ENCODE measurements around the gene ZFHX2.
A peak's percentile ranks its signal among the peaks of the same experiment; 100 is the strongest.
"Not testable (repeated sequence)": the region's sequence is repeated elsewhere in the genome, so short reads cannot be mapped to it uniquely, and the experiment has no call there.

The ZFHX2 gene

GRCh38 chr14:23546450-23547035, 5.0 kb downstream of the ZFHX2 start:
- DNase-seq (ENCODE audit: insufficient read length, low spot score) (no peak), FAIRE-seq (no peak)
- no peak for TF ChIP-seq POLR2A (IDR thresholded peaks at IDR 0.05; ENCODE audit: low read depth, low read length)

DNA sequence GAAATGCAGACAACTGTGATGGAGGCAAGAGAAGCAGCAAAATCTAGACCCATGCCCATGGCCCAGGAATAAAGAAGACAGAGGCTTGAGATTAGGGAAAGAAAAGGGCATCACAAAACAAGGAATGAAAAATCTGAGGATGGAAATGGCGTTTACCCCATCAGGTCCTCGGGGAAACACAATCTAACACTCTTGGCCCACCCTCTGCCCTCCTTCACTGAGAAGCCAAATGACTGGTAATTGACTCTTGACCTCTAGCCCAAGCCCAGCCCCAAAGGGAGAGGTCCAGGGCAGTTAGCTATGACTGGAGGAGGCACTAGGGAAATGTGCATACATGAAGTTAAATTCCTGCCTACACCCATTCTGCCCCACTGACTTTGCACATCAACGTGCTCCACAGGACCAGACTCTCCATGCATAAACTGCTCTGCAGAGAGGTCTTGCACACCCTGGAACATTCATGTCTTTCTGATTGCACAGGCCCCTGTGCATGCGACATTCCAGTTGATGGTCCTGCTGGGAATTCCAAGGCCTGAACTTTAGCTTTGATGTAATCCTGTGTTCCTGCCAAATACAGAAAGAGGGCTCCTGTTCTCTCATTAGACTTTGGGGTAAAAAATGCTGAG, 5.7 kb downstream of the ZFHX2 start:
- DNase-seq (ENCODE audit: insufficient read length, low spot score) (no peak), FAIRE-seq (no peak)
- no peak for TF ChIP-seq POLR2A (IDR thresholded peaks at IDR 0.05; ENCODE audit: low read depth, low read length)

DNA sequence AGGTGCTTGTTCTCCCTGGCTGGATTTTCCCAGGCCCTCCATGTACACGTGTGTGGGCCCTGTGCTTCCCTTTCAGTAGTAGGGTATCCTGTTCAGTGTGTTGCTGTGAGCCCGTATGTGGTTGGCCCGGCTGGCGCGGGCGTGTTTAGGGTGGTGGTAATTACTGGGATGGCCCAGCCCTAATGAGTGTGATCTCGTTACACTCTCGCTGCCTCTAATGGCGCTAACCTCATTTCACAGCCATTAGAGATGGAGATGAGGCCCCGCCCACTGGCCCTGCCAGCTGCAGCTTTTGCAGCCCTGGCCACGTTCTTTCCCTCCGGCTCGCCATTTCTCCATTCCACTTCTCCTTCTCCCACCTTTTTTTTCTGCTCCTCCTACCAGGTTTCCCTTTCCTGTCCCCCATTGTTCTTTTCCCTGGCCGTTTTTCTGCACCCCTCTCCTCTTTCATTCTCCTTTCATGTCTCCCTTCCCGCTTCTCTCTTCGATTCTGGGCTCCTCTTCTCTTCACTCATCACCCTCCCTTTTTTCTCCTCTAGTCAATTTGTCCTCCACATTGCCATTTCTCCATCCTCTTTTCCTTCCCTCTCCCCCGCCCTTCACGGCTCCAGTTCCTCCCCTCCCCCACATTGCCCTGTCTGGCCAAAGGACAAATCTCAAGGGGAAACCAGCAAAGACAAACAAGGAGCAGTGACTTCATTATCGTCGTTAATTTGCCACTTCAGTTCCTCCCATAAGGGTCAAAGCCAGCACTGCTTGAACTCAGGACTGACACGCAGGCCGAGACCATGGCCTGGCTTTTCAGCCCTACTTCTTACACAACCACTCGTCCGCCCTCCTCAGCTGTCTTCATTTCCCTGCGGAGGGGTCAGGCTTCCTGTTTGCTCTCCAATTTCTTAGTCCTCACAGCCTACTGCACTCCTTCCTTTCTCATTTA, 6.8 kb downstream of the ZFHX2 start:
- no peak for DNase-seq (ENCODE audit: insufficient read length, low spot score)
- FAIRE-seq = no peak
- no peak for TF ChIP-seq POLR2A (IDR thresholded peaks at IDR 0.05; ENCODE audit: low read depth, low read length)

DNA sequence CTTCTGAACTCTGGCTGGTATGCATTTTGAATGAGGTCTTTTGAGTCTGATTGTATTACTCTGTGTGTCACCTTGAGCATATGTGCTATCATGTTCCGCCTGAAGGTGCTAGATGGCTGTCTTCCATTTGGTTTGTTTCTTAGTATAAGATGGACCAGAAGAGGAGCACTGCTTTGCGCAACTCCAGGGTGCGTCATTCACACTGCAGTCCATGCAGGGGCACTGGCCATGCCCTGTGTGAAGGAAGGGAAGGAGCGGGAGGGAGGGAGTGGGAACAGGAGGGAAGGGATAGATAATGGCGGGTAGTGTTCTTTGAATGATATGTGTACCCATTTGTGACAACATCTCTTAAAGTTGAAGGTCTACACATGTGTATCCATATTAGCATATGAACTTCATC, 8.2 kb downstream of the ZFHX2 start:
- FAIRE-seq (no peak), DNase-seq (ENCODE audit: insufficient read length, low spot score) (no peak)
- no peak for TF ChIP-seq POLR2A (IDR thresholded peaks at IDR 0.05; ENCODE audit: low read depth, low read length)

- FAIRE-seq = no peak
- DNase-seq (ENCODE audit: insufficient read length, low spot score) = no peak
- TF ChIP-seq POLR2A (IDR thresholded peaks at IDR 0.05; ENCODE audit: low read depth, low read length) = no peak
Measured at GRCh38 chr14:23542261-23542660, 9.3 kb downstream of the ZFHX2 start.

DNA sequence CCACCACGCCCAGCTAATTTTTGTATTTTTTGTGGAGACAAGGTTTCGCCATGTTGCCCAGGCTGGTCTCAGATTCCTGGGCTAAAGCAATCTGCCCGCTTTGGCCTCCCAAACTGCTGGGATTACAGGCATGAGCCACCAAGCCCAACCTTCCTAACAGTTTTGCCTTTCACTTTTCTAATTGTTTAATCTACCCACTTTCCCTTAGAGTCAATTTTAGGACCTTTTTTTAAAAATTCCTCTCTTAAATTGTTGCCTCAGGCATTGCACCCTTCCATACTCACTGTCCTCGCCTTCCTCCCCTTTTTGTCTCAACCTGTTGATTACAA, 11.5 kb downstream of the ZFHX2 start:
- no peak for TF ChIP-seq POLR2A (IDR thresholded peaks at IDR 0.05; ENCODE audit: low read depth, low read length)
- DNase-seq (ENCODE audit: insufficient read length, low spot score) (no peak), FAIRE-seq (no peak)

GRCh38 chr14:23539248-23540140, 12.1 kb downstream of the ZFHX2 start:
- no peak for FAIRE-seq
- TF ChIP-seq POLR2A (IDR thresholded peaks at IDR 0.05; ENCODE audit: low read depth, low read length) = no peak
- no peak for DNase-seq (ENCODE audit: insufficient read length, low spot score)

- no peak for FAIRE-seq
- no peak for DNase-seq (ENCODE audit: insufficient read length, low spot score)
- TF ChIP-seq POLR2A (IDR thresholded peaks at IDR 0.05; ENCODE audit: low read depth, low read length) = no peak
Measured at GRCh38 chr14:23538785-23539184, 12.8 kb downstream of the ZFHX2 start.

DNA sequence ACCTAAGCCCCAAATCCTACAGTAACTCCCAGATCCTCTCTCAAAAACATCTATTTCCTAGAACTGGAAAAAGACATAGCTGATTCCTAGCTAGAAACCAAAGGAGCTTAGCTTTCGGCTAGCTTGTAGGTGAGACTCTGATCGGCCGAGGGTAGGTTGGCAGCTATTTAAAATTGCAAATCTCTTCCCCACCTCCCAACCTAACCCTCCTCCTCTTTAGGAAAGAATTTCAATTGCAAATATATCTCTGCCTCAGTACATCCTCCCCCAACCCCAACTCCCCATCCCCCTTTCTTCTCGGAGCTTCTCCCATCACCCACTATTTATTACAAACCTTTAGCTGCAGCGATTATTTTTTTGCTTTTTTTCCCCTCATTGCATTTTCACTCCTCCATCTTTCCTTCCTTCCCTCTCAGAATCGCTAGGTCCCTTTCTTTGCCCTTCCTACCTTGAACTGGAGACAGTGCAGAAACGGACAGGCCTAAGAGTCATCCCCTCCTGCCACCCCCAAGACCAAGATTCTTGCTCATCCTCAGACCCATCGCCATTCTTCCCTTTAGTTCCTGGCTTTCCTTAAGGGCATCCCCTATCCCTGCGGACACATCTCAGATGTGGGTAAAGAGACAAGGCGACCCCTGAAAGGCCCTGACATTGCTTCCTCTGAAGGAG, 13.4 kb downstream of the ZFHX2 start:
- TF ChIP-seq POLR2A (IDR thresholded peaks at IDR 0.05; ENCODE audit: low read depth, low read length) = no peak
- FAIRE-seq = no peak
- DNase-seq (ENCODE audit: insufficient read length, low spot score) = no peak

- DNase-seq (ENCODE audit: insufficient read length, low spot score) (peak; percentile 58), FAIRE-seq (peak; percentile 74)
- TF ChIP-seq POLR2A (IDR thresholded peaks at IDR 0.05; ENCODE audit: low read depth, low read length) = no peak
Measured at GRCh38 chr14:23537351-23538049, 14.1 kb downstream of the ZFHX2 start.

GRCh38 chr14:23536906-23537305, 14.7 kb downstream of the ZFHX2 start:
- not testable (repeated sequence) for FAIRE-seq; DNase-seq (ENCODE audit: insufficient read length, low spot score)

GRCh38 chr14:23536494-23536893, 15.1 kb downstream of the ZFHX2 start:
- no peak for FAIRE-seq
- TF ChIP-seq POLR2A (IDR thresholded peaks at IDR 0.05; ENCODE audit: low read depth, low read length) = no peak
- no peak for DNase-seq (ENCODE audit: insufficient read length, low spot score)

DNA sequence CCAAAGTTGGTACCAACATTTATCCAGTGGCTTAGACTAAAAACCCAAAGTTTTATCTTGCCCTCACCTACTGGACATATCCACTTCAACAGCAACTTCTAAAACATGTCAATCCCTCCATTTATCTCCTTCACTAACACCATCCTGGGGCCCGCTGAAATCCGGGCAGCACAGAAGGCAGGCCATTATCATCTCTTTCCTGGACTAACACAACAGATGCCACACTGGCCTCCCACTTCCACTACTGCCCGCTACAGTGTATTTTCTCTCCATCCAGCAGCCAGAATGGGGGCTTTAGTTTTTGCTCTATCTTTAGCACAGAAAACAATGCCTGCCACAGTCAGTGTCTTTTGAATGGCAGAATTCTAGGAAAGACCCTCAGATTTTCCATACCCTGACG, 15.6 kb downstream of the ZFHX2 start:
- FAIRE-seq = no peak
- no peak for DNase-seq (ENCODE audit: insufficient read length, low spot score)
- TF ChIP-seq POLR2A (IDR thresholded peaks at IDR 0.05; ENCODE audit: low read depth, low read length) = no peak

Measured in H54 (cell line).